PC-3 (cell line): Measurements from ENCODE around the gene KCNC4.

Source experiments
- EZH2 ChIP-seq: fragments of 300-600 bp; sonication (generic); IDR thresholded peaks from one replicate; pipeline ENCODE4 v1.6.1; 2017; ENCODE audit warnings: antibody characterized with exemption, mild to moderate bottlenecking, low read length; ENCODE audit not compliant: unreplicated experiment
- TF ChIP-seq, protein P1 (sequence below): fragments of 300-600 bp; sonication (generic); conservative IDR thresholded peaks from 2 replicates; pipeline ENCODE4 v1.5.1; 2017; ENCODE audit warnings: antibody characterized with exemption, low read depth, mild to moderate bottlenecking, low read length

DNA sequence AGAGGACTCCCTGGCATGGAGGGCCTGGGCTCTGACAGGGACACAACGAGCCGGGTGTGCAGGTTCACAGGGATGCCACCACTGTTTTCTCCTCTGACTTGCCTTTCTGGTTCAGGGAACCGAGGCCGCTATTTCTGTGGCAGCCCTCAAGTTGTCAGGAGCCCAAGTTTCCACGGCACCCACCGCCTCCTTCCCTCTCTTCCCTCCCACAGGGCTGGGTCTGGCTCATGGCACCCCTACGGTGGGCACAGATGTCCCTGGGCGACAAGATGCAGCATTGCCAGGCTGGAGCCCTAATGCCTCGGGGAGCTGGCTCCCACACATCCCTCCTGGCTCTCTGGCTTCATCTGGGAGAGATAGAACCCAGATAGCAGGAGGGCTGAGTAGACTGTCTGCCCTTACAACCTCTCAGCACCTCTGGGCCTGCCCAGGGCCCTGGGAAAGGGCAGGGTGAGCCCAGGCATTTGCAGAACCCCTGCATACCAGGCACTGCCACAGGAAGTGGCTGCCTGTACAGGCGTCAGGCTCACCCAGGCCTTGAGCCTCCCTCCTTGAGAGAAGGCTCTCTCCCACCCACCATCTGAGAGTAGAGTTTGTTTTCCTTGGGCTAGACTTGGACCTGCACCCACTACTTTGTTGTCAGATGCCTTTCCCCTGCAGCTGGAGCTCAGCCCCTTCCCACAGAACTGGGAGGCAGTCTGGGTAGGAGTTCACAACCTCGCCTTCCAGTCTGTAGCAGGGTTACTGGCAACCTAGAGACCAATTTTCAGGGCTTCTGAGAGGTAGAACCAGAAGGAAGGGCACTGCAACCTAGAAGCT, 20.5 kb downstream of the KCNC4 start:
- TF ChIP-seq, protein P1, sequence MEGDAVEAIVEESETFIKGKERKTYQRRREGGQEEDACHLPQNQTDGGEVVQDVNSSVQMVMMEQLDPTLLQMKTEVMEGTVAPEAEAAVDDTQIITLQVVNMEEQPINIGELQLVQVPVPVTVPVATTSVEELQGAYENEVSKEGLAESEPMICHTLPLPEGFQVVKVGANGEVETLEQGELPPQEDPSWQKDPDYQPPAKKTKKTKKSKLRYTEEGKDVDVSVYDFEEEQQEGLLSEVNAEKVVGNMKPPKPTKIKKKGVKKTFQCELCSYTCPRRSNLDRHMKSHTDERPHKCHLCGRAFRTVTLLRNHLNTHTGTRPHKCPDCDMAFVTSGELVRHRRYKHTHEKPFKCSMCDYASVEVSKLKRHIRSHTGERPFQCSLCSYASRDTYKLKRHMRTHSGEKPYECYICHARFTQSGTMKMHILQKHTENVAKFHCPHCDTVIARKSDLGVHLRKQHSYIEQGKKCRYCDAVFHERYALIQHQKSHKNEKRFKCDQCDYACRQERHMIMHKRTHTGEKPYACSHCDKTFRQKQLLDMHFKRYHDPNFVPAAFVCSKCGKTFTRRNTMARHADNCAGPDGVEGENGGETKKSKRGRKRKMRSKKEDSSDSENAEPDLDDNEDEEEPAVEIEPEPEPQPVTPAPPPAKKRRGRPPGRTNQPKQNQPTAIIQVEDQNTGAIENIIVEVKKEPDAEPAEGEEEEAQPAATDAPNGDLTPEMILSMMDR = no peak
- TF ChIP-seq EZH2 = no peak
